Epithelial cell of esophagus (primary cell): ENCODE data around the gene SGTA.

Source experiments
- DNase-seq: peaks from one replicate; pipeline ENCODE4 v3.0.0; 2010; ENCODE audit warnings: low read depth
- H3K4me3 ChIP-seq: 2 replicates; pipeline ENCODE4 v1.5.1; 2011; ENCODE audit warnings: mild to moderate bottlenecking, low read length, control low read depth
- CTCF ChIP-seq: IDR thresholded peaks from 2 replicates; pipeline ENCODE4 v1.5.1; 2011; ENCODE audit warnings: low read depth, mild to moderate bottlenecking, low read length, control low read depth, inconsistent platforms; ENCODE audit not compliant: insufficient read depth; ENCODE audit errors: missing control alignments

Gene SGTA

GRCh38 chr19:2724148-2724557 is 58.9 kb downstream of the SGTA start:
- H3K4me3 ChIP-seq: no peak overlapping the region
- TF ChIP-seq CTCF: no peak
- no peak for DNase-seq

GRCh38 chr19:2723747-2724146 is 59.3 kb downstream of the SGTA start:
- no peak for DNase-seq
- no peak overlapping the region for H3K4me3 ChIP-seq
- TF ChIP-seq CTCF: no peak

- DNase-seq: no peak
- no peak for TF ChIP-seq CTCF
- no peak overlapping the region for H3K4me3 ChIP-seq
Measured at GRCh38 chr19:2723345-2723715, 59.7 kb downstream of the SGTA start.

GRCh38 chr19:2722541-2723344 is 60.3 kb downstream of the SGTA start:
- no peak for TF ChIP-seq CTCF
- no peak overlapping the region for H3K4me3 ChIP-seq
- peak; percentile 28 for DNase-seq

GRCh38 chr19:2721570-2722540 is 61.2 kb downstream of the SGTA start:
- DNase-seq: no peak
- no peak for TF ChIP-seq CTCF
- H3K4me3 ChIP-seq: no peak overlapping the region

- no peak for TF ChIP-seq CTCF
- H3K4me3 ChIP-seq: no peak within 1 kb of the TSS
- no peak for DNase-seq
Measured at GRCh38 chr19:2720777-2721569, 62.1 kb downstream of the SGTA start, which contains the start of gene DIRAS1. Gene DIRAS1, minus strand, starts transcription at chr19:2721372. Its CDS starts 3,566 bp downstream, at chr19:2717806.
